Type B pancreatic cell (in vitro differentiated cells): Measurements from ENCODE around the gene SMYD3. TPM values are rescaled to one million over a fixed set of nuclear protein-coding genes. Genes with fewer than 3 reads are reported as not detected.

ENCODE experiments used
- DNase-seq: peaks from one replicate; pipeline ENCODE4 v3.0.0; 2021; ENCODE audit warnings: mixed read lengths; ENCODE audit not compliant: unreplicated experiment; ENCODE audit errors: extremely low spot score
- H3K27ac Mint-ChIP-seq: 2 replicates; pipeline ENCODE4 v1.8.0; 2021; ENCODE audit warnings: mild to moderate bottlenecking, mixed read lengths
- H3K27me3 Mint-ChIP-seq: 2 replicates; pipeline ENCODE4 v1.8.0; 2021; ENCODE audit warnings: mixed read lengths
- H3K36me3 Mint-ChIP-seq: 2 replicates; pipeline ENCODE4 v1.8.0; 2021; ENCODE audit warnings: mixed read lengths
- H3K4me1 Mint-ChIP-seq: one replicate; pipeline ENCODE4 v1.8.0; 2021; ENCODE audit warnings: mixed read lengths; ENCODE audit not compliant: unreplicated experiment
- H3K4me3 Mint-ChIP-seq: 2 replicates; pipeline ENCODE4 v1.8.0; 2021; ENCODE audit warnings: mild to moderate bottlenecking, mixed read lengths
- H3K9me3 Mint-ChIP-seq: 2 replicates; pipeline ENCODE4 v1.8.0; 2021; ENCODE audit warnings: mixed read lengths
- total RNA-seq: library from RNA; stranded (reverse); gene quantifications from 2 replicates; pipeline ENCODE4 v1.2.1, GENCODE V29; 2021; ENCODE audit warnings: low replicate concordance
- TF ChIP-seq, protein P1 (sequence below): fragments of 200-600 bp; sonication (generic); conservative IDR thresholded peaks from 2 replicates; pipeline ENCODE4 v1.5.0; 2021; ENCODE audit warnings: antibody characterized with exemption, mild to moderate bottlenecking

The SMYD3 gene
- total RNA-seq, 1 donor from 2014 or later = 19.4 TPM

DNA sequence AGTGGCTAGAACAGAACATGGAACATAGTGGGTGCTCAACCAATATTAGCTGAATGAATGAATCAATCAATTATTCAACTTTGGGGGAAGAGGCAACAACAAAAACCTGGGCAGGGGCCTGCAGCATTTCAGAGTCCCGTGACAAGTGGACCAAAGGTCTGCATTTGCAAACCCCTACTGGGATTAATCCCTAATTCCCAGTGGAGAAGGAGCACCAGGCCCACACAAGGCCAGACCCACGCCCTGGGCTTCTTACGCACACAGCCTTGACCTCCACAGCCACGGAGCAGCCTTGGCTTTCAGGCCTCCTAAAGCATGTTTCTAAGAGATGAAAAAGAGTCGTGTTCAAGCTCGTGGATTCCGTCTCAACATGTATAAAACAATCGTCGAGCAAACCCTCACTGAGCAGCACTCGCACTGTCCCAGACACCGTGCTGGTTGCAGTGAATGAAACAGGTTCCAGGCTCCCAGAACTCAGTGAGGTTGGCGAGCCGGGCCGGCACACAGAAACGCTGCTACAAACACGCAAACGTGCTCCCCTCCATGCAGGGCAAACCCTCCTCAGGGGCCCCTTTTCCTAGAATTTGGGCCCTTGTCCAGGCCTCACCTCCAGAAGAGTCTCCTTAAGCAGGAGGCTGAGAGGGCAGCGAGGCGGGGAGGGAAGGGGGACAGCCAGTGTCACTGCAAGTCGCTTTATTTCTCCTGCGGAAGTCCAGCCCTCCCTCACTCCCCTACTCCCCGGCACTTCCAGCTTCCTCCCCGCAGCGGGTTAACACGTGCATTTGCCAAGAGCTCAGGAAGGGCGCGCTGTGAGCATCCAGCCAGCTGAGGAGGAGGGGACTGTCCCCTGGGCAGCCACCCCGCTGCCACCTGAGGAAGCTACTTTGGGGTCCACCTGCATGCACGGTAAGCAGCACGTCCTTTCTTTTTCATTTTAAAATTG is 795.8 kb downstream of the SMYD3 start:
- no peaks in the 10 kb centered on the region for H3K27me3 Mint-ChIP-seq
- H3K36me3 Mint-ChIP-seq = no peaks in the 10 kb centered on the region

DNA sequence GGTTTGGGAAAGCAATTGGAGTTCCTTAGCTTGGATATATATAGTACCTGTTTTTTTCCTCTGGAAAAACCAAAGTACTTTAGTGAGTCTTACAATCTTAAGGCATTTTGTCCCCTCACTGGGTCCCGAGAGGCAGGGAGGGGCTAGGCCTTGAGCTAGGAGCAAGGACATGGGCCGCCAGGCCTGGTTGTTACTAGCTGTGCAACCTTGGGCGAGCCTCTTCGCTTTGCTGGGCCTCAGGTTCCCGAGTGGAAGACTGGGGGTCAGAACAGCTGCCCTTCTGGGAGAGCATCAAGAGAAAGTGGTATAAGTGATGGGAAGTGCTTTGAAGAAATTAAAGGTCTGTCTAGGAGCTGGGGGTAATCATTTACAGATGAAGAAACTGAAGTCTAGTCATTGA is 799.1 kb downstream of the SMYD3 start:
- TF ChIP-seq, protein P1, sequence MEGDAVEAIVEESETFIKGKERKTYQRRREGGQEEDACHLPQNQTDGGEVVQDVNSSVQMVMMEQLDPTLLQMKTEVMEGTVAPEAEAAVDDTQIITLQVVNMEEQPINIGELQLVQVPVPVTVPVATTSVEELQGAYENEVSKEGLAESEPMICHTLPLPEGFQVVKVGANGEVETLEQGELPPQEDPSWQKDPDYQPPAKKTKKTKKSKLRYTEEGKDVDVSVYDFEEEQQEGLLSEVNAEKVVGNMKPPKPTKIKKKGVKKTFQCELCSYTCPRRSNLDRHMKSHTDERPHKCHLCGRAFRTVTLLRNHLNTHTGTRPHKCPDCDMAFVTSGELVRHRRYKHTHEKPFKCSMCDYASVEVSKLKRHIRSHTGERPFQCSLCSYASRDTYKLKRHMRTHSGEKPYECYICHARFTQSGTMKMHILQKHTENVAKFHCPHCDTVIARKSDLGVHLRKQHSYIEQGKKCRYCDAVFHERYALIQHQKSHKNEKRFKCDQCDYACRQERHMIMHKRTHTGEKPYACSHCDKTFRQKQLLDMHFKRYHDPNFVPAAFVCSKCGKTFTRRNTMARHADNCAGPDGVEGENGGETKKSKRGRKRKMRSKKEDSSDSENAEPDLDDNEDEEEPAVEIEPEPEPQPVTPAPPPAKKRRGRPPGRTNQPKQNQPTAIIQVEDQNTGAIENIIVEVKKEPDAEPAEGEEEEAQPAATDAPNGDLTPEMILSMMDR = no peak
- H3K27ac Mint-ChIP-seq = no peak overlapping the region
- peaks cover 4% of the 10 kb centered on the region for H3K36me3 Mint-ChIP-seq
- no peak for DNase-seq
- no peak overlapping the region for H3K4me3 Mint-ChIP-seq
- H3K27me3 Mint-ChIP-seq = no peaks in the 10 kb centered on the region
- H3K9me3 Mint-ChIP-seq = no peaks in the 10 kb centered on the region
- H3K4me1 Mint-ChIP-seq = no peaks in the 10 kb centered on the region

More for the DNA sequence above, 795.8 kb downstream of the SMYD3 start:
- H3K4me1 Mint-ChIP-seq = peaks cover 4% of the 10 kb centered on the region
- TF ChIP-seq, protein P1 = no peak
- H3K4me3 Mint-ChIP-seq = no peak overlapping the region
- H3K27ac Mint-ChIP-seq = no peak overlapping the region
- no peak for DNase-seq
- no peaks in the 10 kb centered on the region for H3K9me3 Mint-ChIP-seq

DNA sequence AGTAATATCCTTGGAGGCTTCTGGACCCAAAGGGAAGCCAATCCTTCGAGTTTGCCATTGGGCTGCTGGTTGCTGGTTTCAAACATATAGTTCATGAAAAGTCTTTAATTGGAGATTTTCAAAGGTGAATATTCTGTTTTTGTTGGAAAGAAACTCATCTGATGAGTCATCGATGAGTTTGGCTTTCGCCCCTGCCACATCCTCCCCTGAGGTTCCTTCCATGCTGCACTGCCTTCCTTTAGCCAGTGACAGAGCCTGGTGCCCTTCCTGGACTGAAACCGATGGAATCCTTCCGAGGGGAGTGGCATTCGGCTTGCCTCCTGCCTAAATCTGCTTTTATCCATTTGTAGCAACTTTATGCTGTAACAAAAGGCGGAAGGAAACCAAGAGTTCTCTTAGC is 802.3 kb downstream of the SMYD3 start:
- TF ChIP-seq, protein P1 = no peak
- Mint-ChIP-seq H3K9me3 (no peaks in the 10 kb centered on the region), H3K4me3 (no peak overlapping the region), H3K27ac (no peak overlapping the region), H3K4me1 (no peaks in the 10 kb centered on the region), H3K36me3 (peaks cover 8% of the 10 kb centered on the region), H3K27me3 (no peaks in the 10 kb centered on the region)
- DNase-seq = no peak

DNA sequence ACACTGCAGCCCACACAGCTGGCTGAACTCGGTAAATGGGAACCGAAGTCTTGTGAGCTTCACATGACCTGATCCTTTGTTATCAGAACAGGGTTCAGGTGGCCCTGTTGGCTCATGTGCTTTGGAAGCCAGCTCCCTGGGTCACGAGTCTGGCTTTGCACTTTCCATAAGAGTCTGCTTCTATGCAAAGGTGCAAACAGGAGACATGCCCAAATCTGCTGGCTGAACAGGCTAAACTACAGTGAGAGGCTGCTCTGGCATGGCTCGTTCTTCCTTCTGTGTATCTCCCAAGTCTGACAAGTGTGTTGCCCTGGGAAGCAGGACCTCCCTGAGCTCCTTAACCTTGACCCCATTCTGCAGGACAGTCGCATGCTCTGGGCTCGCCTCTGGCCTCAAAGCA is 802.7 kb downstream of the SMYD3 start:
- H3K36me3 Mint-ChIP-seq = peaks cover 8% of the 10 kb centered on the region
- H3K9me3 Mint-ChIP-seq = no peaks in the 10 kb centered on the region
- TF ChIP-seq, protein P1 = no peak
- H3K4me3 Mint-ChIP-seq = no peak overlapping the region
- H3K4me1 Mint-ChIP-seq = no peaks in the 10 kb centered on the region
- no peak for DNase-seq
- no peak overlapping the region for H3K27ac Mint-ChIP-seq
- H3K27me3 Mint-ChIP-seq = no peaks in the 10 kb centered on the region

DNA sequence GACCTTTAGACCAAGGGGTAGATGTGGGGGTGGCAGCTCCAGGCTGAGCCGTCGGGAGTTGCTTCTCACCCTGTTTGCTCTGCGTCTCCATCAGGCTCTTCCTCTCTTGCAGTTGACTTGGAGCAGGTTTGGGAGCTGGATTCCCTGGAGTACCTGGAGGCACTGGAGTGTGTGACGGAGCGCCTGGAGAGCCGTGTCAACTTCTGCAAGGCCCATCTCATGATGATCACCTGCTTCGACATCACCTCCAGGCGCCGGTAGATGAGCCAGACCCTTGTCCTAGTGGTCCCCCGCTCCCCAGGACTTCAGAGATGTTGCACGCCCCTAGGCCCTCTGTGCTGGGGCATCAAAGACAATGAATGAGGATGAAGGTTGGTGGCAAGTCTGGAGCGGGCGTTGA is 804.7 kb downstream of the SMYD3 start:
- no peaks in the 10 kb centered on the region for H3K9me3 Mint-ChIP-seq
- H3K27ac Mint-ChIP-seq = no peak overlapping the region
- DNase-seq = no peak
- peaks cover 8% of the 10 kb centered on the region for H3K36me3 Mint-ChIP-seq
- TF ChIP-seq, protein P1 = no peak
- no peak overlapping the region for H3K4me3 Mint-ChIP-seq
- no peaks in the 10 kb centered on the region for H3K4me1 Mint-ChIP-seq
- H3K27me3 Mint-ChIP-seq = no peaks in the 10 kb centered on the region
